GM19099 (cell line): Measurements from ENCODE around the gene ZNF775.

Source experiments
- POLR2A ChIP-seq: IDR thresholded peaks from 3 replicates; pipeline ENCODE4 v1.6.1; 2011; ENCODE audit warnings: low read depth; ENCODE audit not compliant: insufficient read length; ENCODE audit errors: extremely low read depth

ZNF775 gene

GRCh38 chr7:150400008-150400787, 21.1 kb downstream of the ZNF775 start:
- TF ChIP-seq POLR2A, result no peak

GRCh38 chr7:150400788-150401423, 21.8 kb downstream of the ZNF775 start:
- TF ChIP-seq POLR2A, result no peak

GRCh38 chr7:150401424-150401790, 22.3 kb downstream of the ZNF775 start:
- TF ChIP-seq POLR2A, result no peak

GRCh38 chr7:150401861-150402631, 22.9 kb downstream of the ZNF775 start:
- TF ChIP-seq POLR2A, result no peak

- no peak for TF ChIP-seq POLR2A
These were observed 23.7 kb downstream of the ZNF775 start for GRCh38 chr7:150402671-150403321.

GRCh38 chr7:150403376-150404171, 24.4 kb downstream of the ZNF775 start:
- TF ChIP-seq POLR2A, result no peak

GRCh38 chr7:150404172-150404804, 25.2 kb downstream of the ZNF775 start:
- no peak for TF ChIP-seq POLR2A

- peak; percentile 93 for TF ChIP-seq POLR2A
These were observed 25.9 kb downstream of the ZNF775 start for GRCh38 chr7:150404805-150405583.

GRCh38 chr7:150405584-150406311, 26.6 kb downstream of the ZNF775 start:
- peak; percentile 24 for TF ChIP-seq POLR2A

- TF ChIP-seq POLR2A, result no peak
These were observed 27.1 kb downstream of the ZNF775 start for GRCh38 chr7:150406312-150406566.

- peak; percentile 43 for TF ChIP-seq POLR2A
These were observed 27.7 kb downstream of the ZNF775 start for GRCh38 chr7:150406567-150407421.
